HG03139 (cell line): ENCODE data around the gene MACROH2A1.

ENCODE experiments used
- ATAC-seq: cut with Tn5 transposase; IDR thresholded peaks from one replicate; pipeline ENCODE4 v1.9.1; 2021; ENCODE audit not compliant: unreplicated experiment

Gene MACROH2A1

DNA sequence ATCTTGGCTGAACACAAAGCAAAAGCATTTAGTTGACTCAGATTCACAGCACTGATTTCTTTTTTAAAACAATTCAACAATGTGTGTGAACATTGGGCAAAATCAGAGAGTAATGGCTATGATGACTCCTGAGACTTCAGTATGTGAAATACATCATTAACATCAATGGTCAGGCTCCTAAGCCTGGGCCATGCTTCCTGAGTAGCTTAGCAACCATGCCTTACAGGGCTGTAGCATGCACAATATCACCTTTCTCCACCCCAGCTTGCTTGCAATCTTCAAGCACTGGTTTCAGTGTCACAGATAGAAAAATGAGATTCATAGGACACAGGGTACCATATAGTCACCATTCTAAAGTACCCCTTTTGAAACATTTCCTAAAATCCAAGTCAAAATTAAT is 41.3 kb downstream of the MACROH2A1 start:
- ATAC-seq = no peak

DNA sequence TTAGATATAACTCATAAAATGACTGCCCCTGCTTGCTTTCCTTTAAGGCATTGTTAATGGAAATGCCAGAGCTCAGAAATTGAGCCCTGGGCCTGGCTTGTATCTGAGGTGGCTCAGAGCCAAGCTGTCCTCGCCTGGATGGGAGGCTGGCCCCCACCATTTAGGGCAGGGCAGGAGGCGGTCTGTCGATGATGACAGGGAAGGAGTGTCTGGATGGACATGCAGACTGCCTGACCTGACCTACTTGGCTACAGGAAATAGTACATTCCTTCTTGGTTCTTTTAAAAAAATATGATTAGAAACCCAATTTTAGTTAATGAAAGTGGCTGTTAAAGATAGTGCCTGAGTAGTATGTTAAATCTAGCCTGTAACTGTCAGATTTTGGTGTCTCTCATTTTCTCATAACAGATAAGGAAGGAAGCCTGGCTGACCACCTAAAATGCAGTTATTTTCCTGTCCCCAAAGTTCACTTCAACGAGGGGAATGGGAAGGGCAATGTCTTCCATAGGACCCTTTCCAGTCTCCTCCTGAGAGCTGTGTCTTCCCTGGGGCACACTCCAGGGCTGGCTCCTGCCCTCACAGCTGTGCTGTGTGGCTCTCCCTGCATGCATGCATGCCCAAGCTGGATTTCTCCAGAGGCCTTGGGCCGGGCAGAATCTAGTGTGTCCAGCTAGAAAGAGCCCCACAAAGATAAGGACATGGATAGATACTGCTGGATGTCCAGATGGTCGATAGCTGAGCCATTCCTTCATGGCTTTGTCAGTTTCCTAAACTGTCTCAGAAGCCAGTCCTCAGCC is 42.3 kb downstream of the MACROH2A1 start:
- no peak for ATAC-seq

DNA sequence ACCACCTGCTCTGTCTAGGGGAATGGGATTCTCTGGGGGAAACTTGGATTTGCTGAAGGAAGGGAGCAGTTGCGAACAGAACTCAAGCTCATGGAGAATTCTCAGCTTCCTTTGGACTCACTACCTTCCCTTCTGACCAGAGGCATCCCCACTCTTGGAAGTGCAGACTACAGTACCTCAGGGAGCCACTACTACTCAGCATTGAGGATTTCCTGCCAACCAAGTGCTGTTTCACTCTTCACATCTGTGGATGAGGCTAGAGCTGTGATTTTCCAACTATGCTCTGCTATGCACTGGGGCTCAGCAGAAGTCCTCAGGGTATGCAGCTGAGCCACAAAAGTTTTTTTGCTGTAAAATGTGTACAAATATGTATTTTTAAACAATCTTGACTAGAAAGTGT is 43.9 kb downstream of the MACROH2A1 start:
- no peak for ATAC-seq

DNA sequence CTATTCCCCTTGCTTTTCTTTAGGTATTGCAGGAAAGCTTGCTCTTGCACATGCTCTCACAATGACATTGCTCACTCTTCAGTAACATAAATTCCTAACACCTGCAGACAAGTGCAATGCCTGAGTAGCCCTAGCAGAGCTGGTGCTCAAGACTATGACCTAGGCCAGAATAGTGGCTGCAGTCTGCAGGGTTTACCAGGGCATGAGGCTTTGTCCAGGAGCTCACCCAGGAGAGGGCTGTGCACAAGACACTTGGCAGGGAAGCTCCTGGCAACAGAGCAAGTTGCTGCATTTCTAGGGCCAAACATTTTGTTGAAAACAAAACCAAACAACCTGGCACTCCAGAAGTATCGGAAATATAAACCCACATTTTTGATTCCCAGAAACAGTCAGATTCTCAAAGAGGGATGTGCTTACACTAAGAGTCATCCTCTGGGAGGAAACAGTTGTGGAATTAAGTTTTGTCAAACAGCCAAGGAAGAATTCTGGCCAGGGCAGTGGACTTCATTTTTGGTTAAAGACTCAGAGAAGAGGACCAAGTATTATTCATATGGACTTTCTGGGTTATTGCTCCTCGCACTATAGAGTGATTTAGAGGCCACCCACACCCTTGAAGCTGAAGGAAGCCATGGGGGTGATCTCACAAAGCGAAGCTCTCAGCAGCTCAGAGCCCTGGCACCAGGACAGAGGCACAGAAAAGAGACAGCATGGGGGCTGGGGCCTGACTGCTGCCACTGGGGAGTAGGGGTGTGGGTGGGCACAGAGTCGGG is 44.9 kb downstream of the MACROH2A1 start:
- ATAC-seq = no peak

DNA sequence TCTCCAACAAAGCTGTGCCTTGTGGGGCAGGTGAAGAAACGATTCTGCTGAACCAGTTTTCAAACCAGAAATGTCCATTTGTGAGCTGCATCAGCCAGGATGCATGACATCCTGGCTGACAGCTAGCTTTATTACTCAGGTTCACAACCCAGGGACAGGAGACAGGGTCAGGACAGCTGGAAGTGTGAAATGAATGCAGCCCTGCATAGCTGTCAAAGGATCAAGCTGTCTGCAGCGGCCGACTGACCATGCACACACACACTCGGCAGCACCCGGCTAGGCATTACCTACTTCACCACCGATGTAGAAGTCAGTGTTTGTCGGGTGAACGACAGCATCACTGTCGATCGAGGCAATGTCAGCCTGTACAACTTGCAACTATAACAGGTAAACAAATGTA is 48.5 kb downstream of the MACROH2A1 start:
- ATAC-seq = no peak

DNA sequence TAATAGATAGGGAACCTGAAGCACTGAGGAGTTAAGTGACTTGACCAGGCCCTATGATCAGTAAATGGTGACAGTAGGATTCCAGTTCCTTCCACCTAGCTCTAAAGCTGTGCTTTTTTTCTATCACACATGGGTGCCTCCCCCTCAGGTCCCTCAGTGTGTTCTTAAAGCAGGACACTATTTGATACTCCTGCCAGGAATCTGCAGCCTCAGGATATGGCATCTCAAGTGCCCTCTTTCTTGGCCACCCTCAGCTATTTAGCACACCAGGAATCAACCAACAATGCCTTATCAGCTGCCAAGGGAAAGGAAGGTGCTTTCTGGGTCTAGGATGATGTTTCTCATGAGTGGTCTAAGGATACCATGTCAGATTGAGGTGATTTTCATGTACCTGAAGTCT is 49.1 kb downstream of the MACROH2A1 start:
- no peak for ATAC-seq

DNA sequence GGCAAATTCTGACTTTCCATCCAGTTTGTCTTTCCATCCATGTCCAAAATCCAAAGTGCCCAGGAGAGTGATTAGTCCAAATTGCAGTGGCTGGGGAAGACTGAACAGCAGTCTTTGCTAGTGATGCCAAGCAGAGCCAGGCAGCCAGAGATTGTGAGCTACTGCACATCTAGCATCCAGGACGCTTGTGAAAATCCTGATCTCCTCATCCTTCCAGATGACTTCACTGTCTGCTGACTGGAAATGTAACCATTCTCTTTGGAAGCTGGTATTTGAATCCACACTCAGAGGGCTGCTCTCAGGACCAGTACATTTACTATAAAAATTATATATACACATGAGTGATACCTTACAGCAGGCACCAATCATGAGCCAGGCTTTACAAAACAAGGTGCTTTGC is 49.6 kb downstream of the MACROH2A1 start:
- no peak for ATAC-seq

DNA sequence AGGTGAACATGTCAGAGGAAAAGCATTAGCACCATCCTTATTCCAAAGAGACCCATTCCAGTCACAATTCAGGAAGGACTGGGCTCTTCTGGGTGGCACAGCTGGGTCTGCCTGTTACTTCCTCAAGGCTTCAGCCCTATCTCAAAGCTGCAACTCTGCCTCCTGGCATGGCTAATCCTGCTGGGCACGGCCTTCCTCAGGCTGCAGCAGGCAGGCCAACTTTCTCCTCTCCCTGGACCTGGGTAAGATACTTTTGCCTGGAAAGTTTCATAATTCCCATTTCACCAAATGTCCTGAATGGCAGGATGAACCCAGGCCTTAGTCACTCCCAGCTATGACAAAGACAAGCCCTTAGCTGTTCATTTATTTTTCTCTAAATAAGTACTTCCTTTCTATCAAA is 50.1 kb downstream of the MACROH2A1 start:
- ATAC-seq = no peak

DNA sequence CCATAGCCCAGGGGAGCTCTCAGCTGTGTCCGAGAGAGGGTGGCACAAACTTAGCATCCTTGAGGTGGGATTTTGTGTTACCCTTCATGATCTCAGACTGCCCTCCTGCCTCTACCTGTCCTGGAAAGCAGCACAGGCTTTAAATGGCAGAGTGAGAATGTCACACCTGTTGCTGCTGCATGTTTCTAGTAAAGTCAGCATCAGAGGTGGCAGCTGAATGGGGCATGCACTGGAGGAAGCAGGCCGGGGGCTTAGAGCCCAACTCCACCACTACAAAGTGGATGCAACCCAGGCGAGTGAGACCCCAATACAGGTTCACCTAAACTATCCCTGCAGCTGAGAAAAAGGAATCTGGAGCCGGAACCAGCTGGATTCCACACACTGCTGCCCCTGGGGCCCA is 51.6 kb downstream of the MACROH2A1 start:
- ATAC-seq = no peak

DNA sequence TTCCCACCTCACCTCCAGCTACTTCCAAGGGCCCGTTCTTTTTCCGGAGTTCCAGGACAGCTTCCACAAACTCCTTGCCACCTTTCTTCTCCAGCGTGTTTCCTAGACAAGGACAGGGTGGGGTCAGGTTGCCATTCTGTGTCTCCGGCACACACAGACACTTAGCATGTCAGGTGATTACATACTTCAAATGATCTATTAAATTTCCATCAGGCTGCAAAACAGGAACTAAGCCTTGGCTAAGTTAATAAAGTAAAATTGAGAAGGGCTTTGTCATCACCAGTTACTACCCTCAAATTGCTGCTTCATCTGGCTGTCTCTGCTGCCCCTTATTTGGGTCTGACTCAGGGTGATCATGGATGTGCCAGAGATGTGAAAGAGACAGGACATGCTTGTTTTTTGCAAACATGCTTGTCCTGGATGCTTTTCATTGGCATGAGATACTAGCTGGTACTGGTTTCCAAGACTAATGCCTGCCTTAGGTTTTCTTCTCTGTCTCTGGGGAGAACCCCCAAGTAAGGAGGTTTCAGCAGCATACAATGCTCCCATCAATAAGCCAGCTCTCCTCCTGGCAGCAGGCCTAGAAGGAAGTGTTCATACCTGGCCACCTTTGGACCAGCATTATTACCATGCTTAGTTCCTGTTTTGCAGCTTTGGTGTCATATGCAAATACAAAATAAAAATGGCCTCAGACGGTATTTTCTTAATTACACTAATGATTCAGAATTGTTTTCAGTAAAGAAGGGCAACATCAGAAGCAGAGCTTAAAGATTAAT is 52.9 kb downstream of the MACROH2A1 start:
- no peak for ATAC-seq

DNA sequence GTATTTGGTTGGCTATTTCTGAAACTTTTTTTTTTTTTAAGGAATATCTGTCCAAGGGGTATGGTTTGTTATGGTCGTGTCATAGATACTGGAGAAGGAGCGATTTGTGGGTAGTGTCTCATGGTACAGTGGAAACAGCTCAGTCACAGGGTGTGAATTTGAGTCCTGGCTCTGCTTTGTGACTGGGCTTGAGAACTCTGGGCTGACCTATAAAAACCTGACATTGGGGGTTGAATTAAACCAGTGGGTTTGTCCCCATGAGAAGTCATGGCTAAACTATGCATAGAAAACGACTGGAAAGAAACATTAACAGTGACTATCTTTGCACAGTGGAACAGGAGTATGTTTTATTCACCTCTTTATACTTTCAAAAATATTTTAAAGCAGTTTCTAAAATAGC is 54.7 kb downstream of the MACROH2A1 start:
- no peak for ATAC-seq

DNA sequence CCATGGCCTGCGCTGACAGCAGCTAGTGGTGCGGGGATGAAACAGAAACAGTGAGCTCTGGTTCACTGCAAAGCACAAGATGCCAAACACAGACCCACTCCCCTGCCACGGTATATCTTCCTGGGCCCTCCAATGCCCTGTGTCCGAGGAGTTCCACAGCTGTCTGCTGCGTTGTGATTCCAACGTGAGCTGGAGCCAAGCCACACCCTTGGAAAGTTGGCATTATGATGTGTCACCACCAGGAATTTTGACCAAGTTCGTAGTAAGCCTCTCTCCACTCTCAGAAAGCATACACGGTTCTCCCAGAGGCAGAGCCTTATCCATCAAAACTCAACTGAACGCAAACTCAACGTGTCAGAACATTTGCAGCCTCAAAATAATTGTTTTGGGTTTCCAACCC is 55.6 kb downstream of the MACROH2A1 start:
- ATAC-seq = no peak

DNA sequence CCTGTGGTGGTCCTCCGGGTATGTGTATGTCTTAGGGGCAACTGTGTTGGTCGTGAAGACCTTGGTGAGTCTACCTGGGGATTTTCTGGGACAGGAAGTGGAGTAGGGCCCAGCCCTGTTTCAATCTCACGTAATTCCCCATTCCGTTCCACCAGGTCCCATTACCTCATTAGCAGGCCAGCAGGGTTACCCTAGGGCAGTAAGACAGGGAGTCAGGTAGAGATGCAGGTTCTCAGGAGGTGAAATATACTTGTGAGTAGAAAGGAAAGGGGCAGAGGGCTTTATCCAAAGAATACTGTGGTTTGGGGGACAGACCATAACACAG is 56.5 kb downstream of the MACROH2A1 start:
- no peak for ATAC-seq

DNA sequence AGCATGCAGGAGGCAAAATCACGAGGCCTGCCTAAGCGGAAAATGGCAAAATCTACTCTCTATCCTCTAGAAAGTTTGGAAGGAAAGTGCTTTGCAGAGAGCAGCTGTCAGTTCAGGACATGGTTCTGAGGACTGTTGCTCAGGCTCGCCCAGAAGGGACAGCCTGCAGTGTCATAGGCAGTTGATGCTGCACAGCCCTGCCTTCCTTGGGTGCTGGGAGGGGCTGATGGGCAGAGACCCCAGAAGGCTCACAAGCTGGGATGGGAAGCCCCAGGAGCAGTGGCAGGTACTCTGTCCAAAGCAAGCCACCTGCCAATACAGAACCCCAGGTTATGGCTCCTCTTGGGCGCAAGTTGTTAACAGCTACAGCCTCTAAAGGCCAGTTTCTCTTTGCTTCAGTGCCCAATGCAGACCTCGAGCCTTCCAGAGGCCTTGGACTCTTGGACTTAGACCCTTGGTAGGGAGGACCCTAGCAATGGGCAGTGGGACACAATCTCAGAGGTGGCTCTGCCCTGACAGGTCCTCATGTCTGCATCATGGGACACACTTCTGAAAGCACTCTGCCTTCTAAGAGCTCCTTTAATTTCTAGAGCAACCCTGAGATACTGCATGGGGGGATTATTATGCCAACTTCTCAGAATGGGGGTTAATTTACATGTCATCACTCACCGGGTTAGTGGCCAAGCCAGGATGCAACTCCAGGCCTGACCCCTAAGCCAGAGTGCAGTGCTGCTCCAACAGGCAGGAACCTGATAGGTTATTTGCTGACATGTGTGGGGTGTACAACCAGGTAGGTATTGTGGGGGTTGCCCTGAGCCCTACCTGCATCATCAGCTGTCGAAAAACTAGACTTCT is 57.1 kb downstream of the MACROH2A1 start:
- ATAC-seq = no peak

DNA sequence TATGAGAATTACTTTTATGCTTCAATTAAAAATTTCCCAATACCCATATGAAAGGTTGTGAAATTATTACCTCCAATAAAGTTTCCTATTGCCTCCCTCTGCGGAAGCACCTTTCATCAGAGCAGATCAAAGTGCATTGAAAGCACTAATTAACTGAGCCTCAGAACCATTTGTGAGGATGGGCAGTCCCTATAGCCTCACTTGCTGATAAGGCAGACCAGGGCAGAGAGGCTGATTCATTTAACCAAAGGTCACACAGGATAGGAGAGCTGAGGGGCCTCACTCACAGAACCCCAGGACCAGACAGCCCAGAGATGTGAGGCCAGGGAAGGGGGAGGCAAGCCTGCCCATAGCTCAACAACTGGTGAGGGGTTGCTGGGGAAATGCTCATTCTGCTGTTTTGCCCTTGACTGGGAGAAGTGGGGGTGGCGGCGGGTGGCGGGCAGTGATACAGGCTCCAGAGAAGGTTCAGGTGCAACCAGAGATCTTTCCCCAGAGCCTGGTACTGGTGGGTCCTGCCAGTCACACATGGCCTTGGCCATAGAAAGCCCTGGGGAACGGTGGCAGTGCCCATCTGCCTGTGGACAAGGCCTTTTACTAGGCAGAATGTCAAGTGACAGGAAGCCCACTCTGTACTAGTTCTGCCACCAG is 57.9 kb downstream of the MACROH2A1 start:
- ATAC-seq = no peak

DNA sequence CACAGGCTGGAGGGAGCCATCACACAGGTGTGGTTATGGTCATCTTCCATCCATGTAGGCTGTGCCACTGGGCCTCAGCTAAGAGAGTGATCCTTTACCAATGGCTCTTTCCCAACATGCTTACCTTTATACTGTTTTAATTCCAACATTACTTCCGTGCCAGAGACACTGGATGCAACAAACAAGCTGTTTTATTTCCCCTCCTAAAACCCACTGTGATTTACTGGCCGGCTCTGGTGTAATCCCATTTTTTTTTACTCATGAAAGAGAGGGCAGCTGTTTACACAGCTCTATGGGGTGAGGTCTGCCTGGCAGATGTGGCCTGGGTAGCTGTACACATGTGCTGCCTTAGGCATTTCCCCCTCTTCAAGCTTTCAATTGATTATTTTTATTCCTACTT is 58.5 kb downstream of the MACROH2A1 start:
- no peak for ATAC-seq

DNA sequence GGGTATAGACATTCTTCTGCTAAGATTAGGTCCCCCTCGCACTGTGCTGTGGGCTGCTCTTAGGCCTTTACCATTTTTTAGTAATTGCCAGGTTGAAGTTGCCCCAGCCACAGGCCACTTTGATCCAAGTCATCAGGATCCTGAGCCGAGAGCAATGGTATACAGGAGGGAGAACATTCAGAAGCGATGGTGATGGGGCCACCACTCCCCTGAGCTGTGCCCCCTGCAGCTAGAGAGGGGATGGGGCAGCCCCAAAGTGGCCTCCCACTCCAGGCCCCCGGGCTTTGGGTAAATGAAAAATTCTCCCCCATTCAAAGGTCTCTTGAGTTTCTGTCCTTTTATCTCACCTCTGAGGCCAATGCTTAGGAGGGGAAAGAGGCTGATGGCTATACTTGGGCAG is 59.4 kb downstream of the MACROH2A1 start:
- no peak for ATAC-seq

DNA sequence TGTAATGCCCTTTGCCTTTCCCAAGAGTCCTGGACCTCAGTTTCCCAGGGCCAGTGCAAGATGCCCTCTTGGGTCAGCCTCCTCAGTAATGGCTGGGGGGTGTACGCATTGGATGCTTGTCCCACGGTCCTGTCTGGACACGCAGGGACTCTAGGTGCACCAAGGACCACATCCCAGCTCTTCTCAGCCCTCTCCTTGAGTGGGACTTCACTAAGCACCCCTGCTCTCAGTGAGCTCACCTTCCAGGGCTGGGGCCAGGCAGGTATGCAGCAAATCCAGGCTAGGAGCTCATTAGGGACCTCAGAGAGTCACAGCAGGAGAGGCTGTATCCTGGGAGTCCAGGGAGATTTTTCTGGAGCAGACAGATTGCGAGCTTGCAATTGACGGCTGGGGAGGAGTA is 59.8 kb downstream of the MACROH2A1 start:
- no peak for ATAC-seq

DNA sequence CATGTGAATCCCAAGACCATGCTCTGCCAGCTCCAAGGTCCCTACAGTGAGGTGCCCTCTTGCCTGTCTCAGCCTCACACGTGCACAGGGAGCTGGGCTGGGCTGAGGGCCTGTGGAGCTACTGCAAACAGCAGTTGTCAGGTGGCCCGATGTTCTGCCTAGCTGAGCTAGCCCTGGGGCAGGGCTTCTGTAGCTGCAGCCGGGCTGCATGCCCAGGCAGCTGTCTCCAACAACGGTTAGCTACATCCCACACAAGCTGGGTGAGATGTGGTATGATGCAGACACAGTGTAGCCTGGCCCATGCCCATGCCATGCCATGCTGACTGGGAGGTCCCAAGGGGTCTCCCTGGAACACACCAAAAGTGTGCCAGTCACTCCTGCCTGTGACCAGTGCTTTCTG is 62.0 kb downstream of the MACROH2A1 start:
- no peak for ATAC-seq

DNA sequence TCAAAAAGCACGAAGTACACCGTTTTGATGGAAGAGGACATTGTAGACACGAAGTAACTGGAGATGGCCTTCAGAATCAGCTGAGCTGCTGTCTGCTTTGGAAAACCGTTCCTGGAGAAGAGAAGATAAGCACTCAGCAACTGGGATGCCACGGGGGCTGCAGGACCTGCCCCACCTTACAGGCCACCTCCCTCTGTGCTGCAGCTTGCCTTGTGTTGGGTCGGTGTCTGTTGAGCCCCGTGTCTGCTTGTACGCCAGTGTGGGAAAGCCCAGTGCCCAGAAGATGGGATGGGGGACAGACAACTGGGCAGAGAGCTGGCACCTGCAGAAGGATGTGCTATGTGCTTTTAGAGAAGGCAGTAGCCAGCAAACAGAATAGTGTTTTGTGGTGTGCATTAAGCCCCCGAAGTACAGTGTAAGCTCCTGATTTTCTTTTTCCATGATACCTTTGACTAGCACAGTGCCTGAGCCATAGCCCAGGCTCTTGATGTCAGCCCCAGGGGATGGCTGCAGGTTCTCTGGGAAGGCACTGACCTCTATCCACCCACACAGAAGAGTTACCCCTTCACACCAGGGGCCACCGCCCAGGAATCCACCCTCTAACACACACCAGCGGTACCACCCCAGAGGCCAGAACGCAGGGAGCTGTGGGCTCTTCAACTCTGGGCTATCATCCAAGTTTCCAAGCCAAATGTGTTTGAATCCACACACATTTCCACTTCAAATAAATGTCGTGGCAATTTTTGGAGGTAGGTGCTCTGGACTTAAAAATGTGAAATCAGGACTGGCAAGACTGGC is 63.8 kb downstream of the MACROH2A1 start:
- no peak for ATAC-seq
